Mesothelial cell of epicardium (in vitro differentiated cells): ENCODE measurements around the gene KCNK17. TPM values are rescaled to one million over a fixed set of nuclear protein-coding genes. Genes with fewer than 3 reads are reported as not detected.

ENCODE experiments used
- DNase-seq, 2 experiments: peaks; one replicate each; pipeline ENCODE4 v3.0.0; 2021; ENCODE audit warnings: low spot score in 2 of 2; ENCODE audit not compliant: unreplicated experiment in 2 of 2
- H3K27ac Mint-ChIP-seq: 2 replicates; pipeline ENCODE4 v1.8.0; 2021; ENCODE audit warnings: mixed read lengths
- H3K27me3 Mint-ChIP-seq: 2 replicates; pipeline ENCODE4 v1.8.0; 2021; ENCODE audit warnings: low read depth, mixed read lengths
- H3K36me3 Mint-ChIP-seq: 2 replicates; pipeline ENCODE4 v1.8.0; 2021; ENCODE audit warnings: mixed read lengths
- H3K4me1 Mint-ChIP-seq: 2 replicates; pipeline ENCODE4 v1.8.0; 2021; ENCODE audit warnings: mixed read lengths
- H3K4me3 Mint-ChIP-seq: 2 replicates; pipeline ENCODE4 v1.8.0; 2021; ENCODE audit warnings: mild to moderate bottlenecking, moderate library complexity, mixed read lengths
- H3K9me3 Mint-ChIP-seq: 2 replicates; pipeline ENCODE4 v1.8.0; 2021; ENCODE audit warnings: mixed read lengths
- total RNA-seq: library from RNA; stranded (reverse); gene quantifications from 3 replicates; pipeline ENCODE4 v1.2.1, GENCODE V29; 2021
- TF ChIP-seq, protein P1 (sequence below): fragments of 200-600 bp; sonication (generic); IDR thresholded peaks from one replicate; pipeline ENCODE4 v1.5.0; 2021; ENCODE audit warnings: antibody characterized with exemption; ENCODE audit not compliant: unreplicated experiment

KCNK17 gene
- total RNA-seq, 1 donor from 2014 or later = not detected

DNA sequence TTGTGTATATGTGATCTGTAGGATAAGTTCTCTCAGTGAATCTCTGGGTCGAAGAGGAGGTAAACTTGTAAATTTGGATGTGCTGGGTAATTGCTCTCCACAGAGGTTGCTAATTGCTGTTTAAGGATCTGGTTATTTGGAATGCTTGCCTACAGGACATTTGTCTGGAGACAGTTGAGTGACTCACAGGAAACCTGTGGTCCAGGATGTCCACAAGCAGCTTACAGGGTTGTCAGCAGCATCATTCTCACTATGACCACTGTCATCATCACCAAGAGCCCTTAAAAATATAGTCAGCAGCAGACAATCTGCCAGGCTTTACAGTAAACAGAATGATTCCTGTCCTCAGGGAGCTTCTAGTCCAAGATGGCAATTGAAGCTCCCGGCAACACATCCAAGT is 53.8 kb downstream of the KCNK17 start:
- Mint-ChIP-seq H3K27ac (no peak overlapping the region), H3K9me3 (peaks cover 4% of the 10 kb centered on the region), H3K27me3 (peaks cover 26% of the 10 kb centered on the region), H3K4me3 (no peak overlapping the region), H3K4me1 (no peaks in the 10 kb centered on the region), H3K36me3 (no peaks in the 10 kb centered on the region)
- DNase-seq = no peak
- TF ChIP-seq, protein P1, sequence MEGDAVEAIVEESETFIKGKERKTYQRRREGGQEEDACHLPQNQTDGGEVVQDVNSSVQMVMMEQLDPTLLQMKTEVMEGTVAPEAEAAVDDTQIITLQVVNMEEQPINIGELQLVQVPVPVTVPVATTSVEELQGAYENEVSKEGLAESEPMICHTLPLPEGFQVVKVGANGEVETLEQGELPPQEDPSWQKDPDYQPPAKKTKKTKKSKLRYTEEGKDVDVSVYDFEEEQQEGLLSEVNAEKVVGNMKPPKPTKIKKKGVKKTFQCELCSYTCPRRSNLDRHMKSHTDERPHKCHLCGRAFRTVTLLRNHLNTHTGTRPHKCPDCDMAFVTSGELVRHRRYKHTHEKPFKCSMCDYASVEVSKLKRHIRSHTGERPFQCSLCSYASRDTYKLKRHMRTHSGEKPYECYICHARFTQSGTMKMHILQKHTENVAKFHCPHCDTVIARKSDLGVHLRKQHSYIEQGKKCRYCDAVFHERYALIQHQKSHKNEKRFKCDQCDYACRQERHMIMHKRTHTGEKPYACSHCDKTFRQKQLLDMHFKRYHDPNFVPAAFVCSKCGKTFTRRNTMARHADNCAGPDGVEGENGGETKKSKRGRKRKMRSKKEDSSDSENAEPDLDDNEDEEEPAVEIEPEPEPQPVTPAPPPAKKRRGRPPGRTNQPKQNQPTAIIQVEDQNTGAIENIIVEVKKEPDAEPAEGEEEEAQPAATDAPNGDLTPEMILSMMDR = no peak

DNA sequence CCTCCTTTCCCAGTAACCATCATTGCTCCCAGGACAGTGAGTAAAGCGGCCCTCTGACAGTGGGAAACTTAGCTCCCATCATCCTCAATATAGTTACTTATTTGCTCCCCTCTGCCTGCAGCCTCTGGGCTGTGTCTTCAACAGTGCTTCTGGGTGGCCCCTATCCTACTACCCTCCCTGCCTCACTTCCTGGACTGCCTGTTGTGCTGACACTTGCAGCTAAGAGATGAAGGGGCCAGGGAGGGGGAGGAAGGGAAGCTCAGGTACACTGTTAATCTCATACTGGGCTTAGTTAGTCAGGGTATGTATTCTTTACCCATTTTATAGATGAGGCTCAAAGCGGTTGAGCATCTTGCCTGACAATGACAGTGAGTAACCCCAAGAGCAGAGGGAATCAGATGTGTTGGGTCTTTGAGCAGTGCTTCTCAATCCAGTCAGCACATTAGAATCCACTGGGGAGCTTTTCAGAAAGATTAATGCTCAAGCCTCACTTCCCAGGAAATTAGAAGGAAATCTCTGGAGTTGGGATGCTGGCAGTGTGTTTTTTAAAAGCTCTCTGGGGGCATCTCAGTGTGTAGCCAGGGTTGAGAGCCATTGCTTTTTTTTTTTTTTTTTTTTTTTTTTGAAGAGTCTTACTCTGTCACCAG is 57.8 kb downstream of the KCNK17 start:
- H3K4me1 Mint-ChIP-seq = no peaks in the 10 kb centered on the region
- no peaks in the 10 kb centered on the region for H3K36me3 Mint-ChIP-seq
- peaks cover 27% of the 10 kb centered on the region for H3K27me3 Mint-ChIP-seq
- no peak for DNase-seq
- H3K9me3 Mint-ChIP-seq = peaks cover 15% of the 10 kb centered on the region
- no peak overlapping the region for H3K27ac Mint-ChIP-seq
- H3K4me3 Mint-ChIP-seq = no peak overlapping the region
- TF ChIP-seq, protein P1 = no peak

DNA sequence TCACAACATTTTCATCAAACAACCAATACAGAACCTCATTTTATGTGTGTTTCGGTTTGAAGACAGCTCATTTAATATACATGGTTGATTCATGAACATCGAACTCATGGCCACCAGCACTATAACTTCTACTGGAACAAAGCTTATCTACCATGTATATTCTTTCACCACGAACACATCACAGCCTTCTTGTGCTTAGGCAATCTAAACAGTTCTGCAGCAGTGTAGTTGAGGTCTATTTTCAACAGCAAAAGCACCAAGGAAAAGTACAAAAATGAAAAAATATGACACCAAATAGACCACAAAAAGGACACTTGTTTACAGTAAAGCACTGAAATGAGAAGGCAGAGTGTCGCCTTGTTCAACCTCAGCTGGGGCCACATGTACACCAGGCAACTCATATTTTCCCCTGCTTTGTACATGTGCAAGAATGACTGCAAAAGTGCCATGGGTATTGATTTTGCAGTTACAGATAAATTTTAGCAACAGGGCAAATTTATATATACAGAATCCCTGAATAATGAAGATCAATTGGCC is 59.2 kb downstream of the KCNK17 start:
- Mint-ChIP-seq H3K9me3 (peaks cover 15% of the 10 kb centered on the region), H3K27me3 (peaks cover 16% of the 10 kb centered on the region), H3K36me3 (no peaks in the 10 kb centered on the region), H3K27ac (no peak overlapping the region), H3K4me3 (no peak overlapping the region), H3K4me1 (no peaks in the 10 kb centered on the region)
- TF ChIP-seq, protein P1 = no peak
- no peak for DNase-seq

DNA sequence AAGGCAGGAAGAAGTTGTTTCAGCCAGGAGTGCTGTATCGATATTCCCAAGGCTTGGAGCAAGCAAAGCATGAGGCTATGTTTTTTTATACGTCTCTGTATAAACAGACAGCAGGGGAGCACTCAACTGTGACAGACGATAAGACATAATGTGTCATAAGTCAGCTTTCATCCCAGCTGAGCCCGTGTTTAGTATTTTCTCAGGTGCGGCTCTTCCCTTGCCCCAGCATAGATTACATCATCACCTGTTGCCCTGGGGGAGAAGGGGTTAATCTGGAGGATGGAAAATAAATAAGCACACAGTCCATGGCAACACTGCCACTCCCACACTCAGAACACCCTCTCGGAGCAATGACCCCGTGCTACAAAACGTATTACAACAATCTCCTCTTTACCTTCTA is 62.8 kb downstream of the KCNK17 start:
- no peak for DNase-seq
- no peak overlapping the region for H3K27ac Mint-ChIP-seq
- TF ChIP-seq, protein P1 = no peak
- no peaks in the 10 kb centered on the region for H3K36me3 Mint-ChIP-seq
- no peaks in the 10 kb centered on the region for H3K4me1 Mint-ChIP-seq
- H3K4me3 Mint-ChIP-seq = no peak overlapping the region
- peaks cover 9% of the 10 kb centered on the region for H3K27me3 Mint-ChIP-seq
- H3K9me3 Mint-ChIP-seq = peaks cover 15% of the 10 kb centered on the region

DNA sequence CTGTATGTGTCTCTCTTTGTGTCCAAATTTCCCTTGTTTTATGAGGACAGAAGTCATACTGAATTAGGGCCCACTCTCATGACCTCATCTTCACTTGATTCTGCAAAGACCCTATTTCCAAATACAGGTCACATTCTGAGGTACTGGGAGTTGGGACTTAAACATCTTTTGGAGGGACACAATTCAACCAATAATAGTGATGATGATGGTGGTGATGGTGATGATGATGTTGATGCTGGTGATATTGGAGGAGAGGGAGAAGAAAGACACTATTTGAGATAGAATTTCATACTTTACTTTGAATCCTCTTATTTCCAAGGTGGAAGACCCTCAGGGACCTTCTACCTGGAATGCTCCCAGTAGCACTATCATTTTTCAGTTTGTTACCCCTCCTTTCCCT is 63.7 kb downstream of the KCNK17 start:
- TF ChIP-seq, protein P1 = no peak
- Mint-ChIP-seq H3K36me3 (no peaks in the 10 kb centered on the region), H3K4me3 (no peak overlapping the region), H3K9me3 (peaks cover 15% of the 10 kb centered on the region), H3K4me1 (no peaks in the 10 kb centered on the region), H3K27ac (no peak overlapping the region), H3K27me3 (peaks cover 9% of the 10 kb centered on the region)
- DNase-seq = no peak

DNA sequence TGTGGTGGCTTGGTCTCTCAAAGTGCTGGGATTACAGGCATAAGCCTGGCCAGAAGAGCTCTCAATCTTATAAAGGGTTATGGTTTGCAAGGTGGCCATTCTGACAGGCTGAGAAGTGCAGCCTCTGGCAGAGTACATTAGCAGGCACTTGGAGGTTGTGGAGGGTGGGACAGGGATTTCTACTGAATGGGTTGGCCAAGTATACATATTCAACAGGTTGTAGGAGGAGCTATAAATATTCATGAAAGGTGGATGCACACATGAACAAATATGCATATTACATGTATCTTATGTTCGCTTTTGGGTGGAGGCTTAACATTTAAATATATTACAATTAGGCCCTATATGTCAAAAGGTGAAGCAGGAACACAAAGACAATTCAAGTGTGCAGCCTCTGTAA is 64.9 kb downstream of the KCNK17 start:
- H3K36me3 Mint-ChIP-seq = no peaks in the 10 kb centered on the region
- TF ChIP-seq, protein P1 = no peak
- H3K9me3 Mint-ChIP-seq = peaks cover 7% of the 10 kb centered on the region
- no peaks in the 10 kb centered on the region for H3K4me1 Mint-ChIP-seq
- peaks cover 9% of the 10 kb centered on the region for H3K27me3 Mint-ChIP-seq
- no peak overlapping the region for H3K27ac Mint-ChIP-seq
- H3K4me3 Mint-ChIP-seq = no peak overlapping the region
- no peak for DNase-seq
